Esophagus squamous epithelium (tissue), 5 donors: ENCODE measurements around the gene SLC2A13. TPM values are rescaled to one million over a fixed set of nuclear protein-coding genes. Genes with fewer than 3 reads are reported as not detected.
"Not testable (repeated sequence)": the region's sequence is repeated elsewhere in the genome, so short reads cannot be mapped to it uniquely, and the experiment has no call there.

Experiments
- DNase-seq: peaks from one replicate; lab custom pipeline; 2025; lab: John Stamatoyannopoulos, UW
- H3K27ac ChIP-seq, 4 donors: fragments of 200-600 bp; sonication (generic); one replicate each; pipeline ENCODE4 v1.5.1; 2016 to 2019; ENCODE audit warnings: mild to moderate bottlenecking in 1 of 4
- H3K27me3 ChIP-seq, 4 donors: fragments of 200-600 bp; sonication (generic); 1 replicate in 3 of 4; 2 replicates in 1 of 4; pipeline versions ENCODE4 v1.5.1 to v1.6.0; 2017 to 2021; ENCODE audit warnings: antibody characterized with exemption in 1 of 4
- H3K36me3 ChIP-seq, 3 donors: fragments of 200-600 bp; sonication (generic); one replicate each; pipeline ENCODE4 v1.5.1; 2016 to 2019
- H3K4me1 ChIP-seq, 3 donors: fragments of 200-600 bp; sonication (generic); one replicate each; pipeline ENCODE4 v1.5.1; 2017 to 2019
- H3K4me3 ChIP-seq, 4 donors: fragments of 200-600 bp; sonication (generic); 1 replicate in 3 of 4; 2 replicates in 1 of 4; pipeline ENCODE4 v1.5.1; 2016 to 2019; ENCODE audit warnings: mild to moderate bottlenecking in 2 of 4, moderate library complexity in 1 of 4
- H3K9me3 ChIP-seq, 3 donors: fragments of 200-600 bp; sonication (generic); one replicate each; pipeline ENCODE4 v1.5.1; 2016 to 2019
- POLR2A ChIP-seq, 4 donors: fragments of 450-650 bp; IDR thresholded peaks; one replicate each; pipeline ENCODE4 v1.6.1; 2017; ENCODE audit warnings: antibody characterized with exemption in 4 of 4, mild to moderate bottlenecking in 4 of 4, moderate library complexity in 3 of 4
- WGBS, 2 donors: methylation state at CpG; one replicate each; pipeline ENCODE4 v1.1.5; 2018; 5-methylcytosine and 5-hydroxymethylcytosine counted together
- intact Hi-C: fragments of 100-400 bp; cut with DNase I; formaldehyde crosslinking; loops from one replicate; pipeline ENCODE4 v1.15.0; 2022
- total RNA-seq, 4 donors: library from RNA; depleted of rRNA; stranded (reverse); fragments of >200 nt; gene quantifications; one replicate each; pipeline ENCODE4 v1.1.0, GENCODE V29; 2016
- TF ChIP-seq, protein P1 (sequence below), 6 experiments: fragments of 450-650 bp in 4 of 6; fragments of 200-600 bp in 2 of 6; sonication (generic) in 2 of 6; IDR thresholded peaks; one replicate each; pipeline ENCODE4 v1.5.1; 2016 to 2019; ENCODE audit warnings: antibody characterized with exemption in 6 of 6, mild to moderate bottlenecking in 4 of 6, moderate library complexity in 4 of 6
- donor health status: DM: yes; HTN: yes; CAD: no.

The SLC2A13 gene
- total RNA-seq, 4 donors from 2014 or later: 2.6 to 10.5 (median 4.0) TPM

DNA sequence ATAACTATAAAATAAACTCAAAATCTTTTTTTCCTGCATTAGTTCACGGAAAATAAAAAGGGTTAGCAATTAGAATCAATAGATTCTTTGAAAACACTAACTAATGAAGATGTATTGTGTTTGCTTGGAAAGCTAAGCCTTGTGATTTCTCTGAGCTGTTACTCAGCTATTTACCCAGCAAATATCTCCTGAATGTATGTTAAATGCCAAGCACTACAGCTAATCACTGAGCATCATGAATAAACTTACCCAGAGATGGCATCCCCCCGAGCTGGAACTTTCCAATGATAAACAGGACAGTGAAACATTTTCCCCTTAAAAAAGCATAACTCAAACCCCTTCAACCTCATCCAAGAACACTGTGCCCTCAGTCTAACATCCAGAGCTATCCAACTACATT lies 71.2 kb downstream of the SLC2A13 start:
- Histone ChIP-seq H3K27me3 (no peaks in the 10 kb centered on the region), H3K4me1 (peaks cover 0 to 12% (median 3%) of the 10 kb centered on the region in 3 donors), H3K36me3 (no peaks in the 10 kb centered on the region), H3K4me3 (no peak overlapping the region), H3K9me3 (no peaks in the 10 kb centered on the region), H3K27ac (no peak overlapping the region)
- intact Hi-C loops: no loop called here
- DNase-seq: no peak
- 29 to 68% methylated on average over 2 of the region's 2 CpGs for WGBS, 2 donors
- TF ChIP-seq, protein P1, sequence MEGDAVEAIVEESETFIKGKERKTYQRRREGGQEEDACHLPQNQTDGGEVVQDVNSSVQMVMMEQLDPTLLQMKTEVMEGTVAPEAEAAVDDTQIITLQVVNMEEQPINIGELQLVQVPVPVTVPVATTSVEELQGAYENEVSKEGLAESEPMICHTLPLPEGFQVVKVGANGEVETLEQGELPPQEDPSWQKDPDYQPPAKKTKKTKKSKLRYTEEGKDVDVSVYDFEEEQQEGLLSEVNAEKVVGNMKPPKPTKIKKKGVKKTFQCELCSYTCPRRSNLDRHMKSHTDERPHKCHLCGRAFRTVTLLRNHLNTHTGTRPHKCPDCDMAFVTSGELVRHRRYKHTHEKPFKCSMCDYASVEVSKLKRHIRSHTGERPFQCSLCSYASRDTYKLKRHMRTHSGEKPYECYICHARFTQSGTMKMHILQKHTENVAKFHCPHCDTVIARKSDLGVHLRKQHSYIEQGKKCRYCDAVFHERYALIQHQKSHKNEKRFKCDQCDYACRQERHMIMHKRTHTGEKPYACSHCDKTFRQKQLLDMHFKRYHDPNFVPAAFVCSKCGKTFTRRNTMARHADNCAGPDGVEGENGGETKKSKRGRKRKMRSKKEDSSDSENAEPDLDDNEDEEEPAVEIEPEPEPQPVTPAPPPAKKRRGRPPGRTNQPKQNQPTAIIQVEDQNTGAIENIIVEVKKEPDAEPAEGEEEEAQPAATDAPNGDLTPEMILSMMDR (IDR thresholded peaks at IDR 0.05): no peak
- no peak for TF ChIP-seq POLR2A (IDR thresholded peaks at IDR 0.05)

DNA sequence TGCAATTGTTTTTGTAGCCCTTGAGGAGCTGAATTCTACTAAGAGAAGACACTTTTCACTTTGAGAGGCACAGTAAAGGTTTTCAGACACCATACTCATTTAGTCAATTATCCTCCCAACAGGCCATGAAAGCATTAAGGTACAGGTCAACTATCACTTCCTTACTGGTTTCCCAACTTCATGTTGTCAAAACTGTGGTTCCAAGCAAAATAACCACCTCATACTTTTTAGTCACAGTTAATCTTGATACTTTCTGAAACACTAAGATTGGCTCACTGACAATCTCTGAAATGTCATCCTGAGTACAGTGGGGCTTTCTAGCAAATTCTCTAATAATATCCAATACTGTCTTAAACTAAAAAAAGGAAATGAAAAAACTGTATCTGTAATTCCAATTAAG lies 71.7 kb downstream of the SLC2A13 start:
- intact Hi-C loops: no loop called here
- TF ChIP-seq, protein P1 (IDR thresholded peaks at IDR 0.05): no peak
- TF ChIP-seq POLR2A (IDR thresholded peaks at IDR 0.05): no peak
- no peak for DNase-seq

DNA sequence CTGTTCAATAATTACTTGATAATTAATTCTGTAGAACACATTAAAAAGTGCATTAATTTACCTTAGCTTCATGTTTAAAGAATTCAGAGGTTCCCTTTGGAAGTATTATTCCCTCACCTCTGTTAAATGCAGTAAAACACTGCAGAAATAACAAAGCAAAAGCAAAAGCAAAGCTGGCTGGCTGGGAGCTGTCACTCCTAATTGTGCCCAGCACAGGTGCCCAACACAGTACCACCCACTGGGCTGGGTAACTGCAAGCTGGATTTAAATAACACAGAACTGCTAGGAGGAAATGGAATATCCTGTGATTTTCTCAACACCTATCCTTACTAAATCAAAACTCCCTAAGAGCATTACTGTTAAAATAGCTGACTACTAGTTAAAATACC lies 72.6 kb downstream of the SLC2A13 start:
- Histone ChIP-seq H3K4me1 (peaks cover 0 to 12% (median 3%) of the 10 kb centered on the region in 3 donors), H3K27ac (no peak overlapping the region), H3K4me3 (no peak overlapping the region), H3K27me3 (no peaks in the 10 kb centered on the region), H3K9me3 (no peaks in the 10 kb centered on the region), H3K36me3 (no peaks in the 10 kb centered on the region)
- no peak for DNase-seq
- intact Hi-C loops: no loop called here
- no peak for TF ChIP-seq POLR2A (IDR thresholded peaks at IDR 0.05)
- TF ChIP-seq, protein P1 (IDR thresholded peaks at IDR 0.05): no peak

More for the DNA sequence above, 71.7 kb downstream of the SLC2A13 start:
- Histone ChIP-seq H3K27me3 (no peaks in the 10 kb centered on the region), H3K9me3 (no peaks in the 10 kb centered on the region), H3K36me3 (no peaks in the 10 kb centered on the region), H3K27ac (no peak overlapping the region), H3K4me3 (no peak overlapping the region), H3K4me1 (peaks cover 0 to 12% (median 3%) of the 10 kb centered on the region in 3 donors)

DNA sequence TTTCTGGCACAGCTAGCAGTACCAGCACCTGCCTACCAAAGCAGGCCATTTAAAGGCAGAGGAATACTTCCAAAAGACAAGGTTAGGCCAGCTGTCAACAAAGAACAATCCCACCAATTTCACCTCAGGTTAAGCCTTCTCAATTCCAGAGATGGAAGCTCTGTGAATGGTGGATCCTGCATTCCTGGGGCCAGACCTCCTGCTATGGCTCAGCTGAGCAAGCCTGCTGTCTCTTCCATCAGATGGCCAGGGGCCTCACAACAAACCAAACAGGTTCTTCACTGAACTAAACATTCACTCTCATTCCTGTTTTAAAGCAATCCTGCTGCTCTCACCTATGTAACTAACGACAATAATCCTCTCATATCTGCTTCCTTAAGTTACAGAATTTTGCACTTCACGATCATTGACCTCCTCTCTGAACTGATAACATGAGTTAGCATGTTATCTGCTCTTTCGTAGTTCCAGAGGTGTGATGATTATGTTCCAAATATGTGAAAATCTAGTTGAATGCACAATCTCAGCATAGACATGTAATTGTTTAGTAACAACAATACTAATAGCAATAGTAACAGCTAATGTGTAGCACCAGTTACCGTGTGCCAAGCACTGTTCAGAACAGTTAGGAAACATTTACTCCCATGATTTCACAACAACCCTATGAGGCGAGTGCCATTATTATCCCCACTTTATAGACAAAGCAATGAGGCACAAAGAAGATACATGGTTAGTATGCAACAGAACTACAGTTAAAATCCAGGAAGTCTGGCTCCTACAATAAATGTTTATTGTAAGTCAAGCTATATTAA lies 73.2 kb downstream of the SLC2A13 start:
- H3K36me3 ChIP-seq: no peaks in the 10 kb centered on the region
- intact Hi-C loops: no loop called here
- H3K27me3 ChIP-seq: no peaks in the 10 kb centered on the region
- no peaks in the 10 kb centered on the region for H3K9me3 ChIP-seq
- no peak overlapping the region for H3K27ac ChIP-seq
- WGBS, 2 donors: 83 to 84% methylated on average over 5 of the region's 5 CpGs
- H3K4me1 ChIP-seq: peaks cover 0 to 12% (median 3%) of the 10 kb centered on the region in 3 donors
- H3K4me3 ChIP-seq: no peak overlapping the region
- no peak for DNase-seq
- TF ChIP-seq, protein P1 (IDR thresholded peaks at IDR 0.05): no peak
- TF ChIP-seq POLR2A (IDR thresholded peaks at IDR 0.05): no peak

DNA sequence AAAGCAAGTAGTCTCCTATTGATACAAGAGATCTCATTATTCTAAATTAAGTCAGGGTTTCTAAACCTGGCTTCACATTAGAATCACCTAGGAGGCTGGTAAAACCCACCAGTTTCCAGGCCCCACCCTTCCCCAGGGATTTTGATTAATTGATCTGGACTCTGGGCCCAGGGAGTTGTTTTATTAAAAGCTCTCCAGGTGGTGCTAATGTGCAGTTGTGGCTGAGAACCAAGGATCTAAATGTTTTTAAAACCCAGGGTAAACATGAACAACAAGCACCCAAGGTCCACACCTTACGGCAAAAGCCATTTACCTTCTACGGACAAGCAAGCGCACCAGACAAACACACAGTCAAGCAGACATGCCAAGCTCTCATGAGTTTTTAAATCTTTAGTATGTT lies 73.9 kb downstream of the SLC2A13 start:
- WGBS, 2 donors: 90 to 95% methylated on average over 3 of the region's 3 CpGs

DNA sequence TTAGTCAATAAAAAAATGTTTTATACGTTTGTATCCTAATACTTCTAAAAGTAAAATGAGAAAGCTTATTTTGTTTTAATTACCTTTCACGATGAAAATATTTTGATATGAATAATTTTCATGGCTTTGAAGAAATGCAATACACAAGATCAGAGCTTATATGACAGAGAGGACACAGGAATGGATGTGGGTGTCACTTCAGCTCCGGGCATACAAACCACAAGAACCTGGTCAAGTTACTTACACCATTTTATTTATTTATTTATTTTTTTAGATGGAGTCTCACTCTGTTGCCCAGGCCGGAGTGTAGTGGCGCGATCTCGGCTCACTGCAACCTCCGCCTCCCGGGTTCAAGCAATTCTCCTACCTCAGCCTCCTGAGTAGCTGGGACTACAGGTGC lies 74.9 kb downstream of the SLC2A13 start:
- intact Hi-C loops, H3K36me3 ChIP-seq, H3K27ac ChIP-seq, H3K27me3 ChIP-seq, H3K4me3 ChIP-seq, H3K9me3 ChIP-seq, DNase-seq: not testable (repeated sequence)
- WGBS, 2 donors: 83 to 96% methylated on average over 9 of the region's 9 CpGs
- peaks cover 0 to 12% (median 3%) of the 10 kb centered on the region in 3 donors for H3K4me1 ChIP-seq

More for the DNA sequence above, 73.9 kb downstream of the SLC2A13 start:
- Histone ChIP-seq H3K4me3 (no peak overlapping the region), H3K9me3 (no peaks in the 10 kb centered on the region), H3K27ac (no peak overlapping the region), H3K4me1 (peaks cover 0 to 12% (median 3%) of the 10 kb centered on the region in 3 donors), H3K36me3 (no peaks in the 10 kb centered on the region), H3K27me3 (no peaks in the 10 kb centered on the region)
- TF ChIP-seq POLR2A (IDR thresholded peaks at IDR 0.05): no peak
- TF ChIP-seq, protein P1 (IDR thresholded peaks at IDR 0.05): no peak
- no peak for DNase-seq
- intact Hi-C loops: no loop called here
